Keratinocyte (primary cell): Measurements from ENCODE around the gene ANKRD34A. TPM values are rescaled to one million over a fixed set of nuclear protein-coding genes. Genes with fewer than 3 reads are reported as not detected.

ENCODE experiments used
- DNase-seq: peaks from one replicate; pipeline ENCODE4 v3.0.0-alpha.2; 2011; ENCODE audit warnings: low read depth, missing footprints, low spot score
- FAIRE-seq: peaks from 2 replicates; lab custom pipeline; 2011; peaks lifted over from hg19 to GRCh38; lab: Jason Lieb, UNC
- H2AFZ ChIP-seq: 2 replicates; pipeline ENCODE4 v1.6.0; 2012; ENCODE audit warnings: low read length, control low read depth, inconsistent platforms; ENCODE audit not compliant: control insufficient read depth
- H3K27ac ChIP-seq: 2 replicates; pipeline ENCODE4 v1.5.1; 2011; ENCODE audit warnings: low read length; ENCODE audit not compliant: control insufficient read depth, insufficient read depth
- H3K27me3 ChIP-seq: 3 replicates; pipeline ENCODE4 v1.6.0; 2011; ENCODE audit warnings: low read length; ENCODE audit not compliant: control insufficient read depth, insufficient read depth; ENCODE audit errors: extremely low read depth
- H3K36me3 ChIP-seq, 2 experiments: 2 replicates in 1 of 2; 3 replicates in 1 of 2; pipeline ENCODE4 v1.5.1; 2011; ENCODE audit warnings: low read length in 2 of 2, mild to moderate bottlenecking in 1 of 2; ENCODE audit not compliant: control insufficient read depth in 2 of 2, insufficient read depth in 2 of 2; ENCODE audit errors: extremely low read depth in 1 of 2
- H3K4me1 ChIP-seq: 3 replicates; pipeline ENCODE4 v1.5.1; 2011; ENCODE audit warnings: low read length; ENCODE audit not compliant: control insufficient read depth, insufficient read depth; ENCODE audit errors: extremely low read depth
- H3K4me2 ChIP-seq: 3 replicates; pipeline ENCODE4 v1.6.0; 2011; ENCODE audit warnings: low read depth, low read length; ENCODE audit not compliant: control insufficient read depth, insufficient read depth; ENCODE audit errors: extremely low read depth
- H3K4me3 ChIP-seq, 3 experiments: fragments of 200-600 bp in 1 of 3; sonication (generic) in 1 of 3; 2 replicates in 2 of 3; 3 replicates in 1 of 3; pipeline ENCODE4 v1.5.1; 2011 to 2016; ENCODE audit warnings: low read length in 3 of 3, mild to moderate bottlenecking in 3 of 3, control low read depth in 2 of 3, inconsistent platforms in 1 of 3, low read depth in 1 of 3, mixed read lengths in 1 of 3, mixed run types in 1 of 3, moderate library complexity in 1 of 3; ENCODE audit not compliant: control insufficient read depth in 2 of 3, insufficient read depth in 2 of 3; ENCODE audit errors: extremely low read depth in 1 of 3
- H3K79me2 ChIP-seq: 2 replicates; pipeline ENCODE4 v1.6.0; 2012; ENCODE audit warnings: low read length; ENCODE audit not compliant: control insufficient read depth, insufficient read depth
- H3K9ac ChIP-seq: 3 replicates; pipeline ENCODE4 v1.6.0; 2011; ENCODE audit warnings: low read length; ENCODE audit not compliant: control insufficient read depth, insufficient read depth; ENCODE audit errors: extremely low read depth
- H3K9me1 ChIP-seq: 3 replicates; pipeline ENCODE4 v1.6.0; 2011; ENCODE audit warnings: low read length; ENCODE audit not compliant: control insufficient read depth, insufficient read depth; ENCODE audit errors: extremely low read depth
- H3K9me3 ChIP-seq: 2 replicates; pipeline ENCODE4 v1.5.1; 2012; ENCODE audit warnings: low read depth, low read length; ENCODE audit not compliant: control insufficient read depth
- H4K20me1 ChIP-seq: 3 replicates; pipeline ENCODE4 v1.6.0; 2011; ENCODE audit warnings: low read length; ENCODE audit not compliant: control insufficient read depth, insufficient read depth; ENCODE audit errors: extremely low read depth
- CTCF ChIP-seq, 3 experiments: IDR thresholded peaks in 1 of 3; conservative IDR thresholded peaks in 1 of 3; optimal IDR thresholded peaks in 1 of 3; 2 replicates in 2 of 3; 3 replicates in 1 of 3; pipeline versions ENCODE3 to v1.5.1; 2011; ENCODE audit warnings: low read length in 3 of 3, mild to moderate bottlenecking in 3 of 3, moderate library complexity in 2 of 3, control low read depth in 1 of 3, inconsistent platforms in 1 of 3; ENCODE audit not compliant: insufficient read depth in 2 of 3; ENCODE audit errors: extremely low read depth in 1 of 3
- EZH2 ChIP-seq: IDR thresholded peaks from one replicate; pipeline ENCODE4 v1.6.1; 2012; ENCODE audit warnings: inconsistent platforms, mild to moderate bottlenecking, low read length, moderate library complexity
- dilution Hi-C: fragments of 300-500 bp; cut with MboI; formaldehyde crosslinking; loops from one replicate; pipeline ENCODE4 v1.7.0; 2020; ENCODE audit warnings: low sequenced_read_pairs; ENCODE audit not compliant: extremely low pct_ligation_motif_present
- polyA plus RNA-seq, 5 experiments: library from polyadenylated mRNA; depleted of rRNA in 3 of 5; stranded (reverse) in 3 of 5; stranded (forward) in 1 of 5; unstranded in 1 of 5; fragments of >200 nt; gene quantifications; 1 replicate in 1 of 5; 2 replicates in 3 of 5; 3 replicates in 1 of 5; pipeline versions ENCODE4 v1.2.1 to v1.2.3, GENCODE V29; 2011 to 2012; ENCODE audit warnings: missing spikeins in 2 of 5, low read depth in 1 of 5, low replicate concordance in 1 of 5

The ANKRD34A gene
- polyA plus RNA-seq, 1 donor (not counting 4 experiments of a cell fraction or from before 2014, with no cell fraction given): 0.83 TPM

- TF ChIP-seq CTCF (optimal IDR thresholded peaks at IDR 0.05 in 1 of 3, IDR thresholded peaks at IDR 0.05 in 1 of 3, conservative IDR thresholded peaks at IDR 0.05 in 1 of 3; ENCODE audit: extremely low read depth in 1 of 3, insufficient read depth in 2 of 3, low read length in 3 of 3) (no peak), EZH2 (no peak)
- Histone ChIP-seq H3K27ac (no peak overlapping the region), H3K9me1 (no peaks in the 10 kb centered on the region), H3K4me3 (no peak overlapping the region), H4K20me1 (no peaks in the 10 kb centered on the region), H2AFZ (no peak overlapping the region), H3K27me3 (no peaks in the 10 kb centered on the region), H3K36me3 (peaks cover 13 to 18% of the 10 kb centered on the region in 2 experiments), H3K4me2 (peak overlapping the region; percentile 97), H3K4me1 (peaks cover 33% of the 10 kb centered on the region), H3K9ac (no peak overlapping the region), H3K79me2 (peaks cover 8% of the 10 kb centered on the region), H3K9me3 (no peaks in the 10 kb centered on the region)
- dilution Hi-C loops: no loop called here
- FAIRE-seq: no peak
- DNase-seq: no peak
Observed at GRCh38 chr1:145992958-145993617, 28.7 kb upstream of the ANKRD34A start.

- no peak overlapping the region for H3K9ac ChIP-seq
- FAIRE-seq (no peak), DNase-seq (no peak)
- H3K79me2 ChIP-seq: peaks cover 8% of the 10 kb centered on the region
- H3K36me3 ChIP-seq: peaks cover 13 to 18% of the 10 kb centered on the region in 2 experiments
- no peak overlapping the region for H2AFZ ChIP-seq
- dilution Hi-C loops: no loop called here
- no peaks in the 10 kb centered on the region for H3K27me3 ChIP-seq
- no peak overlapping the region for H3K4me3 ChIP-seq
- peaks cover 27% of the 10 kb centered on the region for H3K4me1 ChIP-seq
- H3K9me1 ChIP-seq: no peaks in the 10 kb centered on the region
- no peak overlapping the region for H3K4me2 ChIP-seq
- no peaks in the 10 kb centered on the region for H4K20me1 ChIP-seq
- no peaks in the 10 kb centered on the region for H3K9me3 ChIP-seq
- TF ChIP-seq CTCF (optimal IDR thresholded peaks at IDR 0.05 in 1 of 3, IDR thresholded peaks at IDR 0.05 in 1 of 3, conservative IDR thresholded peaks at IDR 0.05 in 1 of 3; ENCODE audit: extremely low read depth in 1 of 3, insufficient read depth in 2 of 3, low read length in 3 of 3): no peak
- TF ChIP-seq EZH2: no peak
- no peak overlapping the region for H3K27ac ChIP-seq
Observed at GRCh38 chr1:145992502-145992936, 28.1 kb upstream of the ANKRD34A start.
